Body of pancreas (tissue), 4 donors: Measurements from ENCODE around the gene STOX2. TPM values are rescaled to one million over a fixed set of nuclear protein-coding genes. Genes with fewer than 3 reads are reported as not detected.

Source experiments
- ATAC-seq: fragments of 150-250 bp; one replicate; pipeline ENCODE4 v1.9.1; 2016
- DNase-seq, 4 donors: peaks; one replicate each; pipeline ENCODE4 v3.0.0-alpha.2; 2019
- H3K27ac ChIP-seq, 4 donors: fragments of 200-600 bp; sonication (generic); 1 replicate in 3 of 4; 2 replicates in 1 of 4; pipeline versions ENCODE4 v1.5.1 to v1.6.1; 2016 to 2019; ENCODE audit warnings: mild to moderate bottlenecking in 1 of 4, mixed read lengths in 1 of 4, moderate library complexity in 1 of 4
- H3K27me3 ChIP-seq, 2 donors: fragments of 200-600 bp; sonication (generic); one replicate each; pipeline ENCODE4 v1.6.0; 2016; ENCODE audit warnings: mild to moderate bottlenecking in 1 of 2
- H3K36me3 ChIP-seq, 2 donors: fragments of 200-600 bp; sonication (generic); replicated peaks in 1 of 2; 2 replicates each; pipeline ENCODE4 v1.5.1; 2016; ENCODE audit warnings: low read depth in 2 of 2; ENCODE audit not compliant: insufficient read depth in 1 of 2
- H3K4me1 ChIP-seq: fragments of 200-600 bp; sonication (generic); one replicate; pipeline ENCODE4 v1.6.0; 2016
- H3K4me3 ChIP-seq, 2 donors: fragments of 200-600 bp; sonication (generic); 1 replicate in 1 of 2; 2 replicates in 1 of 2; pipeline ENCODE4 v1.5.1; 2016 to 2019
- H3K9me3 ChIP-seq, 3 donors: fragments of 200-600 bp; sonication (generic); 1 replicate in 2 of 3; 2 replicates in 1 of 3; pipeline ENCODE4 v1.5.1; 2016
- POLR2A ChIP-seq, 3 donors: fragments of 450-650 bp; IDR thresholded peaks; one replicate each; pipeline ENCODE4 v1.6.1; 2016; ENCODE audit warnings: antibody characterized with exemption in 3 of 3, mild to moderate bottlenecking in 2 of 3
- WGBS, 2 donors: methylation state at CpG; one replicate each; pipeline ENCODE4 v1.1.5; 2017; 5-methylcytosine and 5-hydroxymethylcytosine counted together
- intact Hi-C: fragments of 100-400 bp; cut with DNase I; formaldehyde crosslinking; loops from one replicate; pipeline ENCODE4 v1.15.1; 2023
- total RNA-seq, 2 donors: library from RNA; depleted of rRNA; stranded (reverse); fragments of >200 nt; gene quantifications; one replicate each; pipeline ENCODE4 v1.1.0, GENCODE V29; 2016
- TF ChIP-seq, protein P1 (sequence below), 7 experiments: fragments of 450-650 bp in 4 of 7; fragments of 200-600 bp in 3 of 7; sonication (generic) in 3 of 7; IDR thresholded peaks; one replicate each; pipeline ENCODE4 v1.5.1; 2016 to 2019; ENCODE audit warnings: antibody characterized with exemption in 7 of 7

The STOX2 gene
- total RNA-seq, 2 donors from 2014 or later, result 15.0 to 15.8 TPM

DNA sequence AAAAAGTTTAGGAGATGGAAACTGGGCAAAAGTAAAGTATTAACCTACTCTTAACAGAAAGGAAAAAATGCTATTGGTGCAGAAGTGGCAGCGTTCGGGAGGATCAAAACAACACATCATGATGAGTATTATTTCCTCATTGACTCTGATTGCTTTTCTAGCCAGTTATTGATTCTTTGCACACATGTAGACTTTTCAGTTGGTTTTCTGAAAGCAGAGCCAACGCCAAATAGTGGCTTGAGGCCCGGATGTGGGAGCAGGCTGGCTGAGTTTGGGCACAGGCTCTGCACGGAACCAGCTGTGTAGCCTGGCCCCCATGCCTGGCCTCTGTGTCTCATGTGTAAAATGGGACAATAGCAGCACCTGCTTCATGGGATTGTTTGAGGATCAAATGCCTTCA, 21.8 kb downstream of the STOX2 start:
- Histone ChIP-seq H3K9me3 (no peaks in the 10 kb centered on the region), H3K4me3 (no peak overlapping the region), H3K4me1 (peaks cover 13% of the 10 kb centered on the region), H3K27ac (no peak overlapping the region), H3K27me3 (no peaks in the 10 kb centered on the region), H3K36me3 (no peaks in the 10 kb centered on the region)
- TF ChIP-seq POLR2A (IDR thresholded peaks at IDR 0.05), result no peak
- TF ChIP-seq, protein P1, sequence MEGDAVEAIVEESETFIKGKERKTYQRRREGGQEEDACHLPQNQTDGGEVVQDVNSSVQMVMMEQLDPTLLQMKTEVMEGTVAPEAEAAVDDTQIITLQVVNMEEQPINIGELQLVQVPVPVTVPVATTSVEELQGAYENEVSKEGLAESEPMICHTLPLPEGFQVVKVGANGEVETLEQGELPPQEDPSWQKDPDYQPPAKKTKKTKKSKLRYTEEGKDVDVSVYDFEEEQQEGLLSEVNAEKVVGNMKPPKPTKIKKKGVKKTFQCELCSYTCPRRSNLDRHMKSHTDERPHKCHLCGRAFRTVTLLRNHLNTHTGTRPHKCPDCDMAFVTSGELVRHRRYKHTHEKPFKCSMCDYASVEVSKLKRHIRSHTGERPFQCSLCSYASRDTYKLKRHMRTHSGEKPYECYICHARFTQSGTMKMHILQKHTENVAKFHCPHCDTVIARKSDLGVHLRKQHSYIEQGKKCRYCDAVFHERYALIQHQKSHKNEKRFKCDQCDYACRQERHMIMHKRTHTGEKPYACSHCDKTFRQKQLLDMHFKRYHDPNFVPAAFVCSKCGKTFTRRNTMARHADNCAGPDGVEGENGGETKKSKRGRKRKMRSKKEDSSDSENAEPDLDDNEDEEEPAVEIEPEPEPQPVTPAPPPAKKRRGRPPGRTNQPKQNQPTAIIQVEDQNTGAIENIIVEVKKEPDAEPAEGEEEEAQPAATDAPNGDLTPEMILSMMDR (IDR thresholded peaks at IDR 0.05), result no peak
- 16 to 22% methylated on average over 5 of the region's 5 CpGs for WGBS, 2 donors
- intact Hi-C loops, result no loop called here
- ATAC-seq (peak; percentile 30), DNase-seq (peak in 2 of 4 donors; percentile 16 to 29)

DNA sequence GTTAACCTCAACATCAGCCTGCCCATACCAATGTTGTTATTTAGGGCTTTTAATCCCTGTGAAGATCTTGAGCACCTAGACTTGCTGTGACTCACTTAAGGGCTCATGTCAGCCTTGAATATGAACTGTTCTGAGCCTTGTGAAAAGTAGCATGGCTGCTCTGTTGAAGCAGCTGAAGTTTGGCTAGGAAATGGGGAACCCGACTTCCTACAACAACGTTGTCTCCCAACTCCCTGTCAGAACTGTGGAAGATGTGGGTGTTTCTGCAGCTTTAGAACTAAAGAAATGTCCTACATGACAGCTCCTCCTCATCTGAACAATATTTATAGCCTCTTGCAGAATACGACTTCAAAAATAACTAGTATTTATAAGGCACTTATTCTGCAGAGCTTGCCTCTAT, 27.5 kb downstream of the STOX2 start:
- WGBS, 2 donors, result 78 to 81% methylated on average over 3 of the region's 3 CpGs
- no peak for ATAC-seq

DNA sequence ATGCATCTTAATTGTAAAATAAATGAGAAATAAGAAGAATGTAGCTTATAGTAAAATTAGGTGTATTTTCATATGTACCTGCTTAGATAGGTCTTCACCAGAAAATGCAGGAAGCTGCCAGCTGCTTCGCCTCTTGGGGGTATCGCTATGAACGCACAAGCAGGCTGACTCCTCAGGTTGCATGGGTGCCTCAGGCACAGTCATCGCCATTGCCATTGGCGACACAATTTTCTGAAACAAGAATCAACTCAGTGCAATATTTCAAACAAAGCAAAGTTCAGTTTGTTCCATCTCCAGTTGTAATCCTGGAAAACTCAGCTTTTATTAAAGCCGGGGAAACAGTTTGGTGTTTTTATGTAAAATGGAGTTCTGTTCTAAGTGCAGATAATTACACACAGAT, 29.7 kb downstream of the STOX2 start:
- Histone ChIP-seq H3K36me3 (no peaks in the 10 kb centered on the region), H3K4me1 (no peaks in the 10 kb centered on the region), H3K27ac (no peak overlapping the region), H3K4me3 (no peak overlapping the region), H3K9me3 (no peaks in the 10 kb centered on the region), H3K27me3 (no peaks in the 10 kb centered on the region)
- no peak for DNase-seq
- WGBS, 2 donors, result 92 to 96% methylated on average over 6 of the region's 6 CpGs
- intact Hi-C loops, result no loop called here
- no peak for ATAC-seq
- TF ChIP-seq, protein P1 (IDR thresholded peaks at IDR 0.05), result no peak
- TF ChIP-seq POLR2A (IDR thresholded peaks at IDR 0.05), result no peak

More for the DNA sequence above, 27.5 kb downstream of the STOX2 start:
- intact Hi-C loops, result no loop called here
- Histone ChIP-seq H3K27ac (no peak overlapping the region), H3K9me3 (no peaks in the 10 kb centered on the region), H3K4me3 (no peak overlapping the region), H3K4me1 (no peaks in the 10 kb centered on the region), H3K36me3 (no peaks in the 10 kb centered on the region), H3K27me3 (no peaks in the 10 kb centered on the region)
- no peak for DNase-seq
- TF ChIP-seq, protein P1 (IDR thresholded peaks at IDR 0.05), result no peak
- no peak for TF ChIP-seq POLR2A (IDR thresholded peaks at IDR 0.05)

DNA sequence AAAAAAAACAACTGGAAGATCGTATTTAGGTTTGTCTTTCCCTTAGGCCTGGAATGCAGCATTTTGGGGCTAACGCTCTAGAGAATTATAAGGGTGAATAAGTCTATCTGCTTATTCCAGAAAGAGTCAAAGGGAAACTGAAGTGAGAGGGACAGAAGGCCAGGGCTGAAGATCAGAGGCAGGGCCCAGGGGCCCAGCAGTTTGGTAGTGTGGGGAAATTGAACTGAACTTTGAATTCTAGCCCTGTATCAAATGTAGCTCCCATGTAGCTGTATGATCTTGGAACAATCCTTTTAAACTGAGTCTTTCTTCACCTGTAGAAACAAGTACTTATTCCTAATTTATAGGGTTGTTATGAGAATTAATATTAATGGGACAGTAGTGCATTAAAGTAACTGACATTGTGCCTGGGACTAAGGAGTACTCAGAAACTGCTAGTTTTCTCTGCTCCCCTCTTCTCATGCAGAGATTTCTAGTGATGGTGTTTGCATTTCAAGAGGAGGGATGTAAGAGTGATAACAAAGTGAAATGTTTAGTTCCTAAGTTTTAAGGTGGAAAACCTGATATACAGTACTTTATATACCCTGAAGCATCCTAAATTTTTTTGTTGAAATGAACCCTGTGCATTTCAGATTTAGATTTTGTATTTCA, 30.4 kb downstream of the STOX2 start:
- DNase-seq (no peak), ATAC-seq (no peak)
- no peaks in the 10 kb centered on the region for H3K9me3 ChIP-seq
- no peaks in the 10 kb centered on the region for H3K27me3 ChIP-seq
- intact Hi-C loops, result no loop called here
- H3K36me3 ChIP-seq, result no peaks in the 10 kb centered on the region
- H3K4me1 ChIP-seq, result no peaks in the 10 kb centered on the region
- 90 to 97% methylated on average over 2 of the region's 2 CpGs for WGBS, 2 donors
- TF ChIP-seq POLR2A (IDR thresholded peaks at IDR 0.05), result no peak
- no peak overlapping the region for H3K27ac ChIP-seq
- no peak overlapping the region for H3K4me3 ChIP-seq

DNA sequence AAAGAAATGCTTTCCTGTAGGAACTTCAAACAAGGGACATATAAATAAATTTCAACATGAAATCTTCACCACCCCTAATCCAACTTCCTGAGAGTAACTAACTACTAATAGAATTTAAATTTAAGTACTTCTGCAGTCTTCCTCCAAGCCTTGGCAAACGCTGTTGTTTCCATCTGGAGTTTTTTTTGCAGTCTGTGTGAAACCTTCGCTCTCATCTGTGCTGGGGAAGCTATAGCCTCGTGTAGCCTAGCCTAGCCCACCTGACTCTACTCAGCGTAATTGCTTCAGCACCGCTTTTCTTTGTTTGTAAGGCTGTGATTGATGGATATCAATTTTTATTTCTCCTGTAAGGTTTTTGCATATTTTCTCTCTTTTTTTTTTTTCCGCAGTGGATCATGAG, 30.9 kb downstream of the STOX2 start:
- DNase-seq (no peak), ATAC-seq (no peak)
- H3K27me3 ChIP-seq, result no peaks in the 10 kb centered on the region
- intact Hi-C loops, result no loop called here
- H3K36me3 ChIP-seq, result no peaks in the 10 kb centered on the region
- no peak overlapping the region for H3K27ac ChIP-seq
- no peak overlapping the region for H3K4me3 ChIP-seq
- no peaks in the 10 kb centered on the region for H3K9me3 ChIP-seq
- TF ChIP-seq POLR2A (IDR thresholded peaks at IDR 0.05), result no peak
- TF ChIP-seq, protein P1 (IDR thresholded peaks at IDR 0.05), result no peak
- 60 to 62% methylated on average over 6 of the region's 6 CpGs for WGBS, 2 donors
- no peaks in the 10 kb centered on the region for H3K4me1 ChIP-seq
